Ecto neural progenitor cell (in vitro differentiated cells): ENCODE measurements around the gene LSM3.

ENCODE experiments used
- DNase-seq: peaks from one replicate; pipeline ENCODE4 v3.0.0-alpha.2; 2018; ENCODE audit warnings: low spot score

Gene LSM3

DNA sequence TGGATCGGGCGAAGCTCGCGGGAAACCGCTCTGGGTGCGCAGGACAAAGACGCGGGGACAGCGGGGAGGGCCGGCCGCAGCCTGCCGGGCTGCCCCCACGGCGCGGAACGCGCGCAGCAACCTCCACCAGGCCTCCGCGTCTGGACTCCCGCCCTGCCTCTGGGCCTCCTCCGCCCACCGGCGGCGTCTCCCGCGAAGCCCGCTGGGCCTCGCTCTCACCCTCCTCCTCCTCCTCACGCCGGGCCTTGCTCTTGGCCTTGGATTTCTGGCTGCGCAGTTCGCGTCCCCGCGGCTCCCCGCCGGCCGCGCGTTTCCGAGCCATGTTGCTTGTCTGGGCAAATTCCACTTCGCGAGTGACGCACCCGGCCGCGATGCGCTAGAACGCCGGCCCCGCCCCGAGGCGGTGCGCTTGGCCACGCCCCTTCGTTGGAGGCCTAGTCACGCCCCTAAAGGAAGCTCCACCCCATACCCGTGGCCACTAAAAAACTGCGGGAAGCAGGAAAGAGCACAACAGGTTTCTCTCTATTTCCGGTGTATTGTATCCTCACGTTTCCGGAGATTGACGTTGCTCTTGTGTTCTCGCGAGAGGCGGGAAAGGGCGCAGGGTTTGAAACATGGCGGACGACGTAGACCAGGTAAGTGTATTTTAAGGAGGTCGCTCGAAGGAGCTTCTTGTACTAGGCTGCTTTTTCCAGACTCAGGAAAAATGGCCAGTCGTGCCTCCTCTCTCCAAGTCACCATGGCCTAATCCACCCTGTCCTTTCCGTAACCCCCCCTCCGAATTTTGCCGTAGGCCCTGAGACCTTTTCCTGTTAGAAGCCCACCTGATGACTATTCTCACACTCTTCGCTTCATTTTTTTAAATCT, at the start of gene LSM3, which contains the start of gene XPC:
Gene LSM3, plus strand, starts transcription at position 571 of the 867 bp plus-strand sequence. Its CDS starts 44 bp downstream, at position 615.
Gene XPC, minus strand, starts transcription at position 355 of the 867 bp plus-strand sequence. Its CDS starts 33 bp downstream, at position 322.
- DNase-seq, result peak; percentile 97

DNA sequence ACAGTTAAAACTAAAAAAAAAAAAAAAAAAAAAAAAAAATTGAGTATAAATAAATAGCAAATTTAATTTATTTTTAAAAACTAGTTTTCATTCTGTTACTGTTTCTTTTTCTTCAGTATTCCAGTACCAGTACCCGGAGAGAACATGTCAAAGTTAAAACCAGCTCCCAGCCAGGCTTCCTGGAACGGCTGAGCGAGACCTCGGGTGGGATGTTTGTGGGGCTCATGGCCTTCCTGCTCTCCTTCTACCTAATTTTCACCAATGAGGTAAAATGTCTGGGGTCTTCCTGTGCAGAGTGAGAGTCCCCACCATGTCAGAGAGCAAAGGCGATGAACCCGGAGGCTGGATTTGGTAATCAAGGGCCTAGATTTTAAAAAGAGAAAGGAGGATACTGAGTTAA, 49.3 kb upstream of the LSM3 start:
- no peak for DNase-seq

DNA sequence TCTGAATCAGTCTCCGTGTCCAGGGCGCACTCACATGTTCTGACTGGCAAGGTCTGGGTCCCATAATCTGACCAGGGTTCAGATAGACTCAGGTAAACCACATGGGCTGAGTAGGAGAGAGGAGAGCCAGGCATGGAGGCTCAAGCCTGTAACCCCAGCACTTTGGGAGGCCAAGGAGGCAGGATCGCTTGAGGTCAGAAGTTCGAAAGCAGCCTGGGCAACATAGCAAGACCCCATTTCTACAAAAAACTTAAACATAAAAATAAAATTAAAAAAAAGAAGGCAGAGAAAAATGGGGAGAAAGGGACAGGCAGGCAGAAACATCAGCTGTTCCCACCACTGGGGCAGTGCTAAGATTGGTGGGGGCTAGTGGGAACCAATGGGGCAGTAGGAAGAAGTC, 48.4 kb upstream of the LSM3 start:
- no peak for DNase-seq

DNA sequence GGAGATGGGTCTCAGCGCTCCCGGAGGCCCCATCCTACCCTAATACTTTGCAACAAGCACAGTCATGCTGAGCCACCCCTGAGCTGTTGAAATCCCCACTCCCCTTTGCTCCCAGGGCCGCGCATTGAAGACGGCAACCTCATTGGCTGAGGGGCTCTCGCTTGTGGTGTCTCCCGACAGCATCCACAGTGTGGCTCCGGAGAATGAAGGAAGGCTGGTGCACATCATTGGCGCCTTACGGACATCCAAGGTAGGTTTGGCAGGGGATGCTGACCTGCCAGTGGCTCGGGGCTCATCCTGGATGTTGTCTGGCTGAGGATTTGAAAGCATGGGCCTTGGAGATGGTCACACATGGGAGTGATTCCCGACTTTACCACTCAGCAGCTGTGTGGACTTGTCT, 47.9 kb upstream of the LSM3 start:
- DNase-seq, result no peak

DNA sequence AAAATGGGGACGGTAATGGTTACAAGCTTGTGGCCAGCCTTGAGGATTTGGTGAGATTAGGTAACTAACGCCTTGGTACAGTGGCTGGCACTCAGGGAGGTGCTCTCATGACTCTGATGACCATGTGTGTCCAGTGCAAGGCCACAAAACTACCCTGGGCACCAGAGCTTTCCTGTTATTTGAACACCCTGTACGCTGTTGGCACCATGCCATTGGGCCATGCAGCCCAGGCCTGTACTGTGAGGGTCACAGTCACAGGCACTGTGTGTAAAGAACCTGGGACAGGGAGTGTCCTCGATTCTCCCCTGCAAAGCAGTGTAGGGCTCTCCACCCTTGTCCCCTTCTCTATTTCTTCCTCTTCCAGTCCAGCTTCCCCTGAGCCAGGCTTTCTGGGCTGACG, 47.5 kb upstream of the LSM3 start:
- DNase-seq, result no peak

DNA sequence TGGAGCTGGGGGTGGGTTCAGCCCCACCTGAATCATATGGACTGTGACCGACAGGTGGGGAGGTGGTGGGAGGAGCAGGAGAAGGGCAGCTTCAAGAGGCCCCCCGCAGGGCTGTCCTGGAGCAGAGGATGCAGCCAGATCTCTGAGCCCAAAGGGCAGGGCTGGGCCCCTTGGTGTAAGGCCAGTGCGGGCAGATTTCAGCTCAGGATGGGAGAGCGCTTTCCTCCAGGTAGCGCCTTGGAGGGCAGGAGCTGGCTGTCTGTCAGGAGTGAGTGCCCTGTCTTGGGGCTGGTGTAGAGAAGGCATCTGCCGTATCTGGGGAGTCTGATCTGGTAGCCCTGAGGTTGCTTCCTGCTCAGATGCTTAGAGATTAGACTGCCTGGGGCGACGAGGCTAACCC, 46.5 kb upstream of the LSM3 start:
- no peak for DNase-seq

DNA sequence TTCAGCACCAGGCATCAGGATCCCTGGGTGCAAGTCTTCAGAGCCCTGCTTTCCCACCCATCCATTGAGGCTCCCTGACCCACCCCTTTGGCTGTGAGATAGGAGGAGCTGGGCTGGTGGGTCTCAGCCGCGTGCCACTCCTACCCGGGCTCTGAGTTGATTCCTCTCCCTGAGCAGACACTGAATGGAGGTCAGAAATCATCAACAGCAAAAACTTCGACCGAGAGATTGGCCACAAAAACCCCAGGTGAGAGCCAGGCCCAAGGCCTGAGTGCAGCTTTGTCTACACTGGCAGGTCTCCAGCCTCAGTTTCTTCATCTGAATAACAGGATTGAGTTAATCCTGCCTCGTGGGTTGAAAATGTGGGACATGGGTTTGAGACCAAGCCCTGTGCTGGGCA, 45.9 kb upstream of the LSM3 start:
- DNase-seq, result no peak

DNA sequence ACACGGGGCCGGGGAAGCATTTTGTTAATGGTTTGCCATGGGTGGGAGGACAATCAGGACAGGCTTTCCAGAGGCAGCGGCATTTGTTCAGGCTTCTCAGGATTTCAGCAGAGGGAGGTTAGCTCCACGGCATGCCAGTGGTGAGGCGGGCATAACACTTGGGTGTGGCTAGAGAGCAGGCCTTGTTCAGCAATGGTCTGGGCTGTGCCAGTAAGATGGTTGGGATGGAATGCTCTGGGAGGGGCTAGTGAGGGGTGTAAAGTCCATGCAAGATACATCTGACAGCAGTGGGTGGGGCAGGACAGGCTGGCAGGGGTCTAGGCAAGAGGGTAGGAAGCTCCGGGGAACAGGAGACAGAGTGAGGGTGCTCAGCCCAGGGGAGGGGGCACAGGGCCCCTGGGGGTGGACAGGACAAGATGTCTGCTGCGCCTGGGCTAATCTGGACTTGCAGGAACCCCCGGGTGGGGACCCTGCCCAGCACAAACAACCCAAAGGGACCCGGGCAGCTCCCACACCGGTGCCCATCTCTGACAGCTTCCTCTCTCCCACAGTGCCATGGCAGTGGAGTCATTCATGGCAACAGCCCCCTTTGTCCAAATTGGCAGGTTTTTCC, 45.3 kb upstream of the LSM3 start:
- no peak for DNase-seq

DNA sequence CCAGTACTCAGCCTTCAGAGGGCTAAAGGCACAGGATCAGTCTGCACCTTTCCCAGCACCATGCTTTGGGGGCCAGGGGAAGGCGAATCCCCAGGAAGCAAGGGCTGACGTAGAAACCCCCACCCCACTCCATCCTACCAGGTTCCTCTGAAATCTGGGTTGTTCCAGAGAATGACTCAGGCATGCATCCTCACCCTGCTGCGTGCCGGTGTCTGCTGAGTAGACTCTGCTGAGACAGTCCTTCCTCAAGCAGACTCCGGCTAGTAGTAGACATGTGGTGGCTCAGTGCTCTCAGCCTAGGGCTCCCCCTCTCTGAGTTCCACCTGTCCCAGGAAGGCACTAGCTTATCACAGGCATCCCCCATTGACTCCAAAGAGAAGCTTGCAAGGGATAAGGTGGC, 44.7 kb upstream of the LSM3 start:
- DNase-seq, result no peak

DNA sequence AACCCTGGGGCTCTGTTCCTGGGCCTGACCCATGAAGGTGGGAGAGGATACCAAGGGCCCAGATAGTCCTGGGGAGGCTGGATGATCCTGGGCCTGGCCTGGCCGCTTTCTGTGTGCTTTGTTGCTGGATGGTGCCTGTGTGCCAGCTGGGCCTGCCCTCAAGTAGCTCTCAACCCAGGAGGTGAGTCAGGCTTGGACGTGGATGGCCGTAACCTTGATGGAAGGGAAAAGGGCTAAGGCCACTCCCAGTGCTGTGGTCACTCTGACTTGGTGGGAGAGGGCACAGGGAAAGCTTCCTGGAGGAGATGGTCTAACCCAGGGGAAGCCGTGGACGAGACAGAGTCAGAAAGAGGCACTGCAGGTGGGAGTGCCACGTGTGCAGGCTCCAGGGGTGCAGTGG, 44.3 kb upstream of the LSM3 start:
- no peak for DNase-seq

DNA sequence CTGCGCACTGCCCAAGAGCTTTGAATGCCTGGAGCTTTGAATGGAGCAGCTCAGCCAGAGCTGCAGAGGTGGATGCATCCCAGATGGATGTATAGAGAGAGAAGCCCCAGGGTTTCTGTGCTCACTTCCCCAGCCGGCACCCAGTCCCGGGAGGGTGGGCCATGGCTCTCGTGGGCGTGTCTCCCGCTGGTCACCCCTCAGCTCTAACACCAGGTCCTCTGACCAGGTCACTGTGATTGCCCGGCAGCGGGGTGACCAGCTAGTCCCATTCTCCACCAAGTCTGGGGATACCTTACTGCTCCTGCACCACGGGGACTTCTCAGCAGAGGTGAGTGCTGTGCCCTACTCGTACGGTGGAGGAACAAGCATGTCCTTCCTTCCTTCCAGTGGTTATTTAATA, 43.0 kb upstream of the LSM3 start:
- DNase-seq, result no peak

DNA sequence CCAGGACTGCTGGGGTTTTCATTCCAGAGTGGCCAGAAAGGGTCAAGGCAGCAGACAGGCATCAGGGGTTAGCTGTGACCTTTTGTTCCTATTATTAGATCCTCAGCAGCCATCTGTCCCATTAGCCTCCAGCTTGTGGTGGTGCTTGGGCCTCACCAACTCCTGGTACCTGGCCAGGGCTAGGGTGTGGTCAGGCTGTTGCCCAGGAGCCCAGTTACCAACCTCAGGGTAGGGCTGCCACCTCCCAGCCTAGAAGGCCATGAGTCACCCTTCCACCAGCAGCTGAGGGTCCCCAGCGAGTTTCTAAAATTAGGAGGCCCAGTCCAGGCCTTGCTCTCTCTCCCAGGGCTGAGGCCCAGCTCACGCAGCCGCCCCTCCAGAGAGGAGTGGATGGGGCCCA, 41.6 kb upstream of the LSM3 start:
- DNase-seq, result no peak

DNA sequence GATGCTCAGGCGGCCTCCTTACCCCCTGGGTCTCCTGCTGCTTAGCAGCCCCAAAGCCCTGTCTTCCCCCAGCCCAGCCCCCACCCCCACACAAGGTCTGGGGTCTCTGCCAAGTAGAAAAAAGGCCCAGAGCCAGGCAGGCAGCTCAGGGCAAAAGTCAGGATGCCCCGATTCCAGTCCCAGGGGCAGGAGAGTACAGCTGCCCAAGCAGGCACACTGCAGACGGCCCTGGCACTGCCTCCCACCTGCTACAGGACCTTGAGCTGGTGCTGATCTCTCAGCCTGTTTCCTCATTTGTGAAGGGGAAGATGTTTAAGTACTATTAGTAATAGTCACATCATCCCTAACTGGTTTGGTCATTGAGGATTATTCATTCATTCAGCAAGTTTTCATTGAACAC, 41.2 kb upstream of the LSM3 start:
- no peak for DNase-seq

DNA sequence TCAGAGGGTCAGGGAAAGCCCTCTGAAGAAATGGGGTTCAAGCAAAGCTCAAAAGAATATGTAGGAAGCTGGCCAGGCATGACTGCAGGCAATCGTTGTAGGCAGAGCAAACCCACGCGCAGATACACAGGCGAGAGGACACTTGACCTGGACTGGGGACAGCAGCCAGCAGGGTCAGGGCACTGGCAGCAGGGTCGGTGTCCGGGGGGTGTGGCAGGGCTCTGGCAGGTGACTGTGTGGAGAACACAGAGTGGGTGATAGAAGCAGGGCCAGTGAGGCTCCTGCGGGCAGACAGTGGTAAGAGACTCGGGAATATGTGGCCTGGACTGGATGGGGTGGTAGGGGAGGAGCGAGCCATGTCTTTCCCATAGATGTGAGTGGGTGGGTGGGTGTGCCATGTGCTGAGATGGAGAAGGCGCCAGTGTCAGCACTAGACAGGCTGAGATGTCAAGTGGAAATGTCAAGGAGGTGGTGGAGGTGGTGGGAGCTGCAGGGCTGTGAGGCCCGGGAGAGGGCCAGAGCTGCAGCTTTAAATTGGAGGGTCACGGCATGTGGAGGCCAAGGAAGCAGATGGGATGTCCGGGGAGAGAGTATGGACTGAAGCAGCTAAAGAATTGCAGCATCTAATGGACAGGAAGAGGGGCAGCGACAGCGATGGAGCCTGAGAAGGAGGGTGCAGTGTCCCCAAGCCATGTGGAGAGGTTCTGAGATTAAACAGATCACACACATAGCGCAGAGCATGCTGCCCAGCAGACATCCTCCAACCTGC, 40.3 kb upstream of the LSM3 start:
- DNase-seq, result no peak

DNA sequence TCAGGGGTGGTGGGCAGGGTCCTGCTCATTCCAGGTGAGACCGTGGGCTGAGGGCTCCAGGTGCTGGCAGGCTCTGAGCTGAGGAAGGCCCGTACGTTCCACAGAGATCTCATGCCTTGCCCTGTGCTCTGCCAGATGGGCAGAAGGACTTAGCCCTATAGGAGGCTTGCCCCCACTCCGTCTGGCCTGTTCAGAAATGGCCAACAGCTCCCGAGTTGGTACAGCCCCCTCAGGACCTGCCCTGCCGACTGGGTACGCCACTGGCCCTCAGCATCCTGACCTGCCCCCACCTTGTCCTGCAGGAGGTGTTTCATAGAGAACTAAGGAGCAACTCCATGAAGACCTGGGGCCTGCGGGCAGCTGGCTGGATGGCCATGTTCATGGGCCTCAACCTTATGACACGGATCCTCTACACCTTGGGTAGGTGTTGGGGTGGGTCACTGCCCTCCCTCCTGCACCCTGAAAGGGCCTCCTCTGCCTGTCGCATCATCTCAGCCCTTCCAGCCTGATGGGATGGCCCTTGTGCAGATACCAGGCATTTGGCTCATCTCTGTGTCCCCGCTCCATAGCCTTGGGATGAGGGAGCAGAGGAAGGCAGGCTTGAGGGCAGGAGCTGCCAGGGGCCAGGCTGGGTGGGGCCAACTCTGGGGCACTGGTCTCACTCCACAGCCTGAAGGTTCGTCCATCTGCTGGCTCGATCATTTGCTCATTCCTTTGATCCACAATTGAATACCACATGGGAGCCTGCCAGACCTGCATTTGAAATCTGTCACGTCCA, 39.5 kb upstream of the LSM3 start:
- no peak for DNase-seq

DNA sequence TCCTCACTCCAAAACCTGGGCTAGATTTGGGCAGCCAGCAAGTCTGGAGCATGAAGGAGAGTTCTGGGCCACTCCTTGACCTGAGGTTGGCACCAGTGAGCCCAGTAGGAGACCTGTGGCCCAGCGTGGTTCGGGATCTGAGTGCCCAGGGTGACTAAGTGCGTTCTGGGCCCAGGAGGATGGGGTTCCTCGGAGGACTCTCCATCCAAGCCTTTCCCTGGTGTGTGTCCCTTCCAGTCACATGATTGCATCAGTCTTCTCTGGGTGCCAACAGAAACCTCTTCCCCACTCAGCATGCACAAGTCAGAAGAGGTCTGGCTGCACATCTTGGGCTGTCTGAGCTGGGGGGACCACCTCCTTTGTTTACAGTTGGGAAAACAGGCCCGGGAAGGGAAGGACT, 38.8 kb upstream of the LSM3 start:
- no peak for DNase-seq

DNA sequence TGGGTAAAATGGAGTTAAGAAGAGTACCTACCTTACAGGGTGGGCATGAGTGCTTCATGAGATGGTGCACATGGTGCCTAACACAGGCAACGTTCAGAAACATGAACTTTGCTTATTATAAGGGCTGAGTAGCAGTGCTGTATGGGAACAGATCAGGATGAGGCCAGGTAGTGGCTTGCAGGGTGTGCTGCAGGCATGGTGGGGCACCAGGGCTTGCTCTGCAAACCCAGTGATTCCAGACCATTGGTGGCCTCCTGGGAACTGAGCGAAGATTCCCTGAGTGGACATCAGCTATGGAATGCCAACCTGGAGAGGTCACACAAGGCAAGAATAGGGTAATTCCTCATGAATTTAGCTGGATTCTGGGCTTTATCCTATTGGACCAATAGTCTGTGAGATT, 37.9 kb upstream of the LSM3 start:
- DNase-seq, result no peak

DNA sequence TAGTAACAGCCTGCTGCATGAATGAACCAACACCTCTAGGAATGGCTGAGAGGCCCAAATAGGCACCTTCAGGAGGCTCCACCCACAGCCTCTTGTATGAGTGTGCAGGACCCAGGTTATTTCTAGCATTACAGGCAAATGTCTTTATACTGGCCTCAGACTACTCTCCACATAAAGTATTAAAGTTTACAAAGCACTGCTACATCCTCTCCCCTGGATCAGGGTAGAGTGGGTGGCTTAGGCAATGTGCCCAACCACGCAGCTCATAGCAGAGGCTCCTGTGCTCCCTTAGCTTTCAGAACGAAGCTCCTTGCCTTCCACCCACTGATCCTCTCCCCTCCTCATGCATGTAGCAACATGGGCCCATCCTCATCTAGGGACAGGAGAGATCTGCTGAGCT, 37.5 kb upstream of the LSM3 start:
- no peak for DNase-seq

DNA sequence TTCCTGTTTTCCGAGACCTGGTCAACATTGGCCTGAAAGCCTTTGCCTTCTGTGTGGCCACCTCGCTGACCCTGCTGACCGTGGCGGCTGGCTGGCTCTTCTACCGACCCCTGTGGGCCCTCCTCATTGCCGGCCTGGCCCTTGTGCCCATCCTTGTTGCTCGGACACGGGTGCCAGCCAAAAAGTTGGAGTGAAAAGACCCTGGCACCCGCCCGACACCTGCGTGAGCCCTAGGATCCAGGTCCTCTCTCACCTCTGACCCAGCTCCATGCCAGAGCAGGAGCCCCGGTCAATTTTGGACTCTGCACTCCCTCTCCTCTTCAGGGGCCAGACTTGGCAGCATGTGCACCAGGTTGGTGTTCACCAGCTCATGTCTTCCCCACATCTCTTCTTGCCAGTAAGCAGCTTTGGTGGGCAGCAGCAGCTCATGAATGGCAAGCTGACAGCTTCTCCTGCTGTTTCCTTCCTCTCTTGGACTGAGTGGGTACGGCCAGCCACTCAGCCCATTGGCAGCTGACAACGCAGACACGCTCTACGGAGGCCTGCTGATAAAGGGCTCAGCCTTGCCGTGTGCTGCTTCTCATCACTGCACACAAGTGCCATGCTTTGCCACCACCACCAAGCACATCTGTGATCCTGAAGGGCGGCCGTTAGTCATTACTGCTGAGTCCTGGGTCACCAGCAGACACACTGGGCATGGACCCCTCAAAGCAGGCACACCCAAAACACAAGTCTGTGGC, 36.8 kb upstream of the LSM3 start:
- no peak for DNase-seq

DNA sequence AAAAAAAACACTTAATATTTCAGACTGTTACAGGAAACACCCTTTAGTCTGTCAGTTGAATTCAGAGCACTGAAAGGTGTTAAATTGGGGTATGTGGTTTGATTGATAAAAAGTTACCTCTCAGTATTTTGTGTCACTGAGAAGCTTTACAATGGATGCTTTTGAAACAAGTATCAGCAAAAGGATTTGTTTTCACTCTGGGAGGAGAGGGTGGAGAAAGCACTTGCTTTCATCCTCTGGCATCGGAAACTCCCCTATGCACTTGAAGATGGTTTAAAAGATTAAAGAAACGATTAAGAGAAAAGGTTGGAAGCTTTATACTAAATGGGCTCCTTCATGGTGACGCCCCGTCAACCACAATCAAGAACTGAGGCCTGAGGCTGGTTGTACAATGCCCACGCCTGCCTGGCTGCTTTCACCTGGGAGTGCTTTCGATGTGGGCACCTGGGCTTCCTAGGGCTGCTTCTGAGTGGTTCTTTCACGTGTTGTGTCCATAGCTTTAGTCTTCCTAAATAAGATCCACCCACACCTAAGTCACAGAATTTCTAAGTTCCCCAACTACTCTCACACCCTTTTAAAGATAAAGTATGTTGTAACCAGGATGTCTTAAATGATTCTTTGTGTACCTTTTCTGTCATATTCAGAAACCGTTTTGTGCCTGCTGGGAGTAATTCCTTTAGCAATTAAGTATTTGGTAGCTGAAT, 35.9 kb upstream of the LSM3 start:
- no peak for DNase-seq
